Measurements from ENCODE around the gene CSNK1D.

DNA sequence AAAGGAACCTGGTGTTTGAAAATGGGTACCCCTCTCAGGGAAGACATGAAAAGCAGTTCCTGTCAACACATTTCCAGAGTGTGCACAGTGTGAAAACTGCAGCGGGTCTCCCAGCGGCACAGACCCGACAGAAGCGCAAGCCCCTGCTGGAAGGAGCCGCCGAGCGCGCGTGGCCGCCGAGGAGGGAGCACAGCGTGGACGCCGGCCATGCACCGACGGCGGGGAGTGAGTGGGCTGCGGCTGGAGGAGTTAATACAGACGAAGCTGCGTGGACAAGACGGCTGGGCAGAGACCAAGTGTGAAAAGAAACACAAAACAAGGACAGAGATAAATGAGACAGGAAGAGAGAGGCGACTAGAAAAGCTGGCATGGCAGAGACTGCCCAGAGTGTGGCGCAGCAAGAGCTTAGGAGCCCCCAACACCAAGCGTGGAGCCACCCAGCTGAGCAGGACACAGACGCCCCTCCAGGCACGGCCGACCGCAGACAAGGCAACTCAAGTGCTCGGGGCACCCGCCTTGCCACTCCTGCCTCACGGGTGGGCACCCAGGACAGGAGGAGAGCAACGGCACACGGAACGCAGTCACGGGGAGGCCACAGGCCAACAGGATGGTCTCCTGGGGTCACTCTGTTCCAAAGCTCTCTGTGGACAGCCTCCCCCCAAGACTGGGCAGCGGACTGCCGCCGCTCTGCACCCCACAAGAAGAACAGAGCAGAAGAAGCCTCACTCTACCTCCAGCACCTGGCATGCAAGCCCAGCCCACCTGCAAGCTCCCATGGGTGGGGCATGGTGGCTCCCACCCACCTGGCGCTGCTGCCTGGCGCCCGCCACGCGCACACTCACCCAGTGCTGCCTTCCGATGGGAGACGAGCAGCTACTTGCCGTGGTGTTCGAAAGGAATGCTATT, 28.1 kb downstream of the CSNK1D start:
- TF ChIP-seq EZH2phosphoT487 (IDR thresholded peaks at IDR 0.05; ENCODE audit: low read depth) = no peak
- TF ChIP-seq, protein P1, sequence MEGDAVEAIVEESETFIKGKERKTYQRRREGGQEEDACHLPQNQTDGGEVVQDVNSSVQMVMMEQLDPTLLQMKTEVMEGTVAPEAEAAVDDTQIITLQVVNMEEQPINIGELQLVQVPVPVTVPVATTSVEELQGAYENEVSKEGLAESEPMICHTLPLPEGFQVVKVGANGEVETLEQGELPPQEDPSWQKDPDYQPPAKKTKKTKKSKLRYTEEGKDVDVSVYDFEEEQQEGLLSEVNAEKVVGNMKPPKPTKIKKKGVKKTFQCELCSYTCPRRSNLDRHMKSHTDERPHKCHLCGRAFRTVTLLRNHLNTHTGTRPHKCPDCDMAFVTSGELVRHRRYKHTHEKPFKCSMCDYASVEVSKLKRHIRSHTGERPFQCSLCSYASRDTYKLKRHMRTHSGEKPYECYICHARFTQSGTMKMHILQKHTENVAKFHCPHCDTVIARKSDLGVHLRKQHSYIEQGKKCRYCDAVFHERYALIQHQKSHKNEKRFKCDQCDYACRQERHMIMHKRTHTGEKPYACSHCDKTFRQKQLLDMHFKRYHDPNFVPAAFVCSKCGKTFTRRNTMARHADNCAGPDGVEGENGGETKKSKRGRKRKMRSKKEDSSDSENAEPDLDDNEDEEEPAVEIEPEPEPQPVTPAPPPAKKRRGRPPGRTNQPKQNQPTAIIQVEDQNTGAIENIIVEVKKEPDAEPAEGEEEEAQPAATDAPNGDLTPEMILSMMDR (IDR thresholded peaks at IDR 0.05; ENCODE audit: low read depth, low read length) = no peak
